HepG2 (cell line): ENCODE measurements around the gene LY6G5B. TPM values are rescaled to one million over a fixed set of nuclear protein-coding genes. Genes with fewer than 3 reads are reported as not detected.
A peak's percentile ranks its signal among the peaks of the same experiment; 100 is the strongest.

Experiments used
- ADNP ChIP-seq: sonication (generic); formaldehyde crosslinking; IDR thresholded peaks from 2 replicates; pipeline ENCODE4 v1.4.0; 2020; ENCODE audit warnings: missing genetic modification reagents
- ATF7 ChIP-seq, 2 experiments: fragments of 450-650 bp in 1 of 2; sonication (generic) in 1 of 2; formaldehyde crosslinking in 1 of 2; IDR thresholded peaks; 2 replicates each; pipeline versions ENCODE4 v1.4.0 to v1.6.1; 2016 to 2020; ENCODE audit warnings: antibody characterized with exemption in 1 of 2, mild to moderate bottlenecking in 1 of 2, missing genetic modification reagents in 1 of 2
- ATF7-NPFF ChIP-seq: sonication (generic); formaldehyde crosslinking; IDR thresholded peaks from 2 replicates; pipeline ENCODE4 v1.8.1; 2023; ENCODE audit warnings: mild to moderate bottlenecking, low read depth, missing genetic modification reagents, moderate library complexity
- FUBP1 ChIP-seq: sonication (generic); formaldehyde crosslinking; IDR thresholded peaks from 2 replicates; pipeline ENCODE4 v1.5.1; 2020; ENCODE audit warnings: missing genetic modification reagents, mild to moderate bottlenecking, borderline replicate concordance
- IKZF4 ChIP-seq: sonication (generic); formaldehyde crosslinking; IDR thresholded peaks from 2 replicates; pipeline ENCODE4 v1.5.1; 2020; ENCODE audit warnings: borderline replicate concordance, mild to moderate bottlenecking, low read depth, missing genetic modification reagents; ENCODE audit errors: not compliant biosample characterization
- KLF6 ChIP-seq: IDR thresholded peaks from 2 replicates; pipeline ENCODE4 v1.8.0; 2016; ENCODE audit warnings: missing biosample characterization, missing genetic modification reagents
- MBNL3 ChIP-seq: fragments of 250-450 bp; sonication (Bioruptor Pico); conservative IDR thresholded peaks from 2 replicates; pipeline ENCODE4 v1.8.0; 2022; ENCODE audit warnings: mild to moderate bottlenecking, inconsistent platforms
- NCOA5 ChIP-seq: sonication (generic); formaldehyde crosslinking; IDR thresholded peaks from 2 replicates; pipeline ENCODE4 v1.4.0; 2020; ENCODE audit warnings: missing genetic modification reagents
- RNF2 ChIP-seq: fragments of 450-650 bp; conservative IDR thresholded peaks from 2 replicates; pipeline ENCODE4 v1.6.1; 2016; ENCODE audit warnings: low read depth
- SP2 ChIP-seq: sonication (generic); formaldehyde crosslinking; IDR thresholded peaks from 2 replicates; pipeline ENCODE4 v1.5.1; 2020; ENCODE audit warnings: mild to moderate bottlenecking, missing genetic modification reagents
- TRIM24 ChIP-seq: sonication (generic); formaldehyde crosslinking; IDR thresholded peaks from 2 replicates; pipeline ENCODE4 v1.8.0; 2022; ENCODE audit warnings: mild to moderate bottlenecking, missing genetic modification reagents
- ZBTB3 ChIP-seq: sonication (generic); formaldehyde crosslinking; IDR thresholded peaks from 2 replicates; pipeline ENCODE4 v1.4.0; 2020; ENCODE audit warnings: low read depth, mild to moderate bottlenecking, moderate library complexity, missing genetic modification reagents, borderline replicate concordance
- ZBTB7A ChIP-seq: sonication (generic); formaldehyde crosslinking; IDR thresholded peaks from 2 replicates; pipeline ENCODE4 v1.8.0; 2022; ENCODE audit warnings: mild to moderate bottlenecking, missing genetic modification reagents
- ZNF138 ChIP-seq: sonication (generic); formaldehyde crosslinking; IDR thresholded peaks from 2 replicates; pipeline ENCODE4 v1.5.0; 2020; ENCODE audit warnings: mild to moderate bottlenecking, low read depth, missing genetic modification reagents
- ZNF251 ChIP-seq: sonication (generic); formaldehyde crosslinking; IDR thresholded peaks from 2 replicates; pipeline ENCODE4 v1.9.0; 2021; ENCODE audit warnings: mild to moderate bottlenecking, missing genetic modification reagents
- ZNF326 ChIP-seq: sonication (generic); formaldehyde crosslinking; IDR thresholded peaks from 2 replicates; pipeline ENCODE4 v1.4.0; 2020; ENCODE audit warnings: missing genetic modification reagents, borderline replicate concordance
- ZNF556 ChIP-seq: sonication (generic); formaldehyde crosslinking; IDR thresholded peaks from 2 replicates; pipeline ENCODE4 v1.4.0; 2020; ENCODE audit warnings: mild to moderate bottlenecking, missing genetic modification reagents, borderline replicate concordance
- ZSCAN5A ChIP-seq: sonication (generic); formaldehyde crosslinking; IDR thresholded peaks from 2 replicates; pipeline ENCODE4 v1.8.0; 2022; ENCODE audit warnings: mild to moderate bottlenecking, missing genetic modification reagents, borderline replicate concordance
- polyA plus RNA-seq, 8 experiments: library from polyadenylated mRNA; depleted of rRNA in 3 of 8; stranded (reverse) in 7 of 8; unstranded in 1 of 8; fragments of >200 nt; fragmentation: Illumina TruSeq in 4 of 8; extraction: Trizol in 4 of 8; gene quantifications; 2 replicates each; pipeline versions ENCODE4 v1.2.1 to v1.2.3, GENCODE V29; 2011 to 2016; ENCODE audit warnings: low read depth in 4 of 8, missing spikeins in 1 of 8, mixed read lengths in 1 of 8; ENCODE audit not compliant: insufficient read depth in 1 of 8
- total RNA-seq, 5 experiments: library from RNA; depleted of rRNA; stranded (reverse); fragments of >200 nt; fragmentation: Illumina TruSeq; extraction: Trizol; gene quantifications; 2 replicates each; pipeline ENCODE4 v1.2.3, GENCODE V29; 2016; ENCODE audit warnings: low read depth in 1 of 5
- TF ChIP-seq, protein P1 (sequence below): sonication (generic); formaldehyde crosslinking; IDR thresholded peaks from 2 replicates; pipeline ENCODE4 v1.4.0; 2020; ENCODE audit warnings: missing genetic modification reagents
- TF ChIP-seq, protein P2 (sequence below): IDR thresholded peaks from 2 replicates; pipeline ENCODE4 v1.6.1; 2016; ENCODE audit warnings: mild to moderate bottlenecking, missing biosample characterization, missing genetic modification reagents
- TF ChIP-seq, protein P3 (sequence below): sonication (generic); formaldehyde crosslinking; IDR thresholded peaks from 2 replicates; pipeline ENCODE4 v1.8.1; 2023; ENCODE audit warnings: mild to moderate bottlenecking, missing genetic modification reagents, borderline replicate concordance

The LY6G5B gene
- total and polyA plus RNA-seq, 2 of the 13 experiments (the other 11 are each of a cell fraction or from before 2014, with no cell fraction given), result 7.8 to 15.7 TPM

DNA sequence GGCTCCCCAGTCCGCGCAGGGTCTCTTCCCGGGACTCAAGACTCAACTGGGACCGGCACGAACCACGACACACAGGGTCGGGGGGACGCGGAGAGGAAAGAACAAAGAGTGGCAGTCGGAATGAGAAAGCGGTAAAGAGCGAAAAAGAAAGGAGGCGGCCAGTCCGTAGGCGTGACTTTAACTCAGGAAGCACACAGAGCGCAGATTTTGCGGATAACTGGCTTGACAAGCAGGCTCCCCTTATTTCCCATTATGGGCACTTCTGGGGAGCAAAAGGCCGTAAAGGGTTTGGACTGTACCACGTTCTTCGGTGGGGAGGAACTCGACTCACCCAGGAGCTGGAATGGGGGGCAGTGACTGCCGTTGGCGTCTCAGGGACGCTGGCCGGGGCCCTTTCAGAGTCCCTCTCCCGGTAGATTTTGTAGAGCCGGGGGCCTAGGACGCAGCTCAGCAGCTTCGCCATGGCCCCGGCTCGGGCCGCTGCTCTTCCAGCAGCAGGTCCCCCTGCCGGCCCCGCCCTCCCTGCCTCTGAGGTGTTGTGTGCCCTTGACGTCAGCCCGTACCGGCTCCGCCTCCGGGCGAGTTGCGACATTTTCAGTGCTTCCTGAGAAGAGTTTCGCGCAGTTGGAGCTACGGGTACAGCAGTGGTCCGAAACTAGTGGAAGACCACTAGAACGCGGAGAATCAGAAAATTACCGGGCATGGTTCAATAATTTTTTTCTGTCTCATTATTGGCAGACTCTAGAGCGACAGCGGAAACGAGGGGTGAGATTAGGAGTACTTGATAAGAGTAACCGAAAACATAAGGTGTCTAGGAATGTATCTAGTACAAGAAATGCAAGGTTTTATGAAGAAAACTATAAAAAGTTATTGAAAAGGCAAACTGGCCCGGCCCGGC is 33.3 kb downstream of the LY6G5B start, which contains the start of gene ABHD16A (continued):
- TF ChIP-seq ZNF138 (CRISPR knock-in tag) (no peak), RNF2 (no peak), KLF6 (CRISPR knock-in tag) (no peak; the same call in 1 of the 2 replicates), ZBTB7A (CRISPR knock-in tag) (no peak), ZNF556 (peak; percentile 94), ATF7-NPFF (CRISPR knock-in tag) (no peak), ZNF326 (CRISPR knock-in tag) (no peak), IKZF4 (CRISPR knock-in tag) (no peak), MBNL3 (CRISPR knock-in tag) (no peak), ZSCAN5A (CRISPR knock-in tag) (peak; percentile 81; the same call in 1 of the 2 replicates), FUBP1 (no peak), ZNF251 (no peak), ADNP (CRISPR knock-in tag) (no peak), SP2 (CRISPR knock-in tag) (no peak), ATF7 (IDR thresholded peaks at IDR 0.05) (no peak), ATF7 (CRISPR knock-in tag; IDR thresholded peaks at IDR 0.05) (peak; percentile 76; the same call in 1 of the 2 replicates), NCOA5 (CRISPR knock-in tag) (no peak), TRIM24 (CRISPR knock-in tag) (no peak), ZBTB3 (no peak)
- TF ChIP-seq, protein P1, sequence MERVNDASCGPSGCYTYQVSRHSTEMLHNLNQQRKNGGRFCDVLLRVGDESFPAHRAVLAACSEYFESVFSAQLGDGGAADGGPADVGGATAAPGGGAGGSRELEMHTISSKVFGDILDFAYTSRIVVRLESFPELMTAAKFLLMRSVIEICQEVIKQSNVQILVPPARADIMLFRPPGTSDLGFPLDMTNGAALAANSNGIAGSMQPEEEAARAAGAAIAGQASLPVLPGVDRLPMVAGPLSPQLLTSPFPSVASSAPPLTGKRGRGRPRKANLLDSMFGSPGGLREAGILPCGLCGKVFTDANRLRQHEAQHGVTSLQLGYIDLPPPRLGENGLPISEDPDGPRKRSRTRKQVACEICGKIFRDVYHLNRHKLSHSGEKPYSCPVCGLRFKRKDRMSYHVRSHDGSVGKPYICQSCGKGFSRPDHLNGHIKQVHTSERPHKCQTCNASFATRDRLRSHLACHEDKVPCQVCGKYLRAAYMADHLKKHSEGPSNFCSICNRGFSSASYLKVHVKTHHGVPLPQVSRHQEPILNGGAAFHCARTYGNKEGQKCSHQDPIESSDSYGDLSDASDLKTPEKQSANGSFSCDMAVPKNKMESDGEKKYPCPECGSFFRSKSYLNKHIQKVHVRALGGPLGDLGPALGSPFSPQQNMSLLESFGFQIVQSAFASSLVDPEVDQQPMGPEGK (CRISPR knock-in tag), result peak; percentile 67; the same call in 1 of the 2 replicates
- TF ChIP-seq, protein P2, sequence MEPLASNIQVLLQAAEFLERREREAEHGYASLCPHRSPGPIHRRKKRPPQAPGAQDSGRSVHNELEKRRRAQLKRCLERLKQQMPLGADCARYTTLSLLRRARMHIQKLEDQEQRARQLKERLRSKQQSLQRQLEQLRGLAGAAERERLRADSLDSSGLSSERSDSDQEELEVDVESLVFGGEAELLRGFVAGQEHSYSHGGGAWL (CRISPR knock-in tag), result 0 out of 2 replicates have a peak, but pooled peaks have one; percentile 20
- TF ChIP-seq, protein P3, sequence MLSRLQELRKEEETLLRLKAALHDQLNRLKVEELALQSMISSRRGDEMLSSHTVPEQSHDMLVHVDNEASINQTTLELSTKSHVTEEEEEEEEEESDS (CRISPR knock-in tag), result 0 out of 2 replicates have a peak, but pooled peaks have one; percentile 31
